Common myeloid progenitor, CD34-positive (primary cell): ENCODE results near the gene FAM222A.
A peak's percentile ranks its signal among the peaks of the same experiment; 100 is the strongest.

Experiments
- CTCF ChIA-PET: fragments of 350-600 bp; sonication (Branson Sonifier 250); formaldehyde crosslinking; loops from one replicate; lab custom pipeline; 2021; ENCODE audit warnings: antibody characterized with exemption; lab: Charles Lee
- POLR2A ChIA-PET: fragments of 350-600 bp; sonication (Branson Sonifier 250); formaldehyde crosslinking; loops from one replicate; lab custom pipeline; 2021; ENCODE audit warnings: antibody characterized with exemption; lab: Charles Lee
- DNase-seq, 3 donors: peaks; one replicate each; pipeline versions ENCODE4 v3.0.0 to v3.0.0-alpha.2; 2013
- H3K27ac ChIP-seq, 2 experiments: 1 replicate in 1 of 2; 2 replicates in 1 of 2; pipeline ENCODE4 v1.7.0; 2013; ENCODE audit warnings: inconsistent platforms in 2 of 2, low read length in 2 of 2, mild to moderate bottlenecking in 2 of 2, low read depth in 1 of 2, moderate library complexity in 1 of 2; ENCODE audit not compliant: severe bottlenecking in 2 of 2, insufficient read depth in 1 of 2, poor library complexity in 1 of 2
- H3K27me3 ChIP-seq, 5 experiments: replicated peaks in 2 of 5; 1 replicate in 3 of 5; 2 replicates in 2 of 5; pipeline versions ENCODE4 v1.6.1 to v1.7.0; 2013; ENCODE audit warnings: low read length in 4 of 5, mild to moderate bottlenecking in 2 of 5, moderate library complexity in 2 of 5, inconsistent platforms in 1 of 5; ENCODE audit not compliant: insufficient read depth in 5 of 5, control insufficient read depth in 4 of 5
- H3K36me3 ChIP-seq, 4 experiments: 1 replicate in 2 of 4; 2 replicates in 2 of 4; pipeline versions ENCODE4 v1.6.1 to v1.7.0; 2013; ENCODE audit warnings: low read length in 3 of 4, control low read depth in 1 of 4, mild to moderate bottlenecking in 1 of 4; ENCODE audit not compliant: control insufficient read depth in 4 of 4, insufficient read depth in 4 of 4
- H3K4me1 ChIP-seq, 4 experiments: 1 replicate in 3 of 4; 2 replicates in 1 of 4; pipeline versions ENCODE4 v1.6.1 to v1.7.1; 2013; ENCODE audit warnings: low read length in 3 of 4, mild to moderate bottlenecking in 3 of 4, control low read depth in 1 of 4, inconsistent platforms in 1 of 4, moderate library complexity in 1 of 4; ENCODE audit not compliant: control insufficient read depth in 4 of 4, insufficient read depth in 4 of 4; ENCODE audit errors: control extremely low read depth in 1 of 4
- H3K4me3 ChIP-seq, 7 experiments: 1 replicate in 4 of 7; 2 replicates in 3 of 7; pipeline versions ENCODE4 v1.5.1 to v1.7.0; 2013; ENCODE audit warnings: mild to moderate bottlenecking in 7 of 7, low read length in 6 of 7, moderate library complexity in 6 of 7, inconsistent platforms in 2 of 7, low read depth in 2 of 7, control low read depth in 1 of 7; ENCODE audit not compliant: insufficient read depth in 4 of 7, control insufficient read depth in 1 of 7; ENCODE audit errors: extremely low read depth in 1 of 7
- H3K9me3 ChIP-seq, 5 experiments: 1 replicate in 4 of 5; 2 replicates in 1 of 5; pipeline versions ENCODE4 v1.6.1 to v1.7.1; 2013; ENCODE audit warnings: low read length in 4 of 5, mild to moderate bottlenecking in 2 of 5, inconsistent platforms in 1 of 5, low read depth in 1 of 5, moderate library complexity in 1 of 5; ENCODE audit not compliant: control insufficient read depth in 4 of 5, insufficient read depth in 2 of 5; ENCODE audit errors: control extremely low read depth in 1 of 5
- WGBS: methylation state at CpG from one replicate; pipeline ENCODE4 v1.1.5; 2013; ENCODE audit not compliant: insufficient coverage; 5-methylcytosine and 5-hydroxymethylcytosine counted together

The FAM222A gene

GRCh38 chr12:109756457-109756856, 42.8 kb downstream of the FAM222A start:
- H3K36me3 ChIP-seq = no peaks in the 10 kb centered on the region
- 100% methylated on average over 1 of the region's 1 CpG for WGBS
- no peak overlapping the region for H3K4me3 ChIP-seq
- no peak for DNase-seq
- H3K27me3 ChIP-seq = peaks cover 0 to 3% (median 0%) of the 10 kb centered on the region in 5 experiments
- peaks cover 2 to 24% (median 6%) of the 10 kb centered on the region in 5 experiments for H3K9me3 ChIP-seq
- peaks cover 0 to 13% (median 5%) of the 10 kb centered on the region in 4 experiments for H3K4me1 ChIP-seq
- CTCF ChIA-PET = no interaction called here
- no peak overlapping the region for H3K27ac ChIP-seq
- POLR2A ChIA-PET = no interaction called here

GRCh38 chr12:109757671-109758265, 44.1 kb downstream of the FAM222A start:
- peaks cover 2 to 19% (median 6%) of the 10 kb centered on the region in 5 experiments for H3K9me3 ChIP-seq
- WGBS = 100% methylated on average over 6 of the region's 11 CpGs
- H3K36me3 ChIP-seq = no peaks in the 10 kb centered on the region
- H3K27ac ChIP-seq = no peak overlapping the region
- H3K27me3 ChIP-seq = peaks cover 0 to 3% (median 0%) of the 10 kb centered on the region in 5 experiments
- ChIA-PET CTCF (no interaction called here), POLR2A (no interaction called here)
- H3K4me1 ChIP-seq = peaks cover 0 to 26% (median 5%) of the 10 kb centered on the region in 4 experiments
- no peak for DNase-seq
- H3K4me3 ChIP-seq = no peak overlapping the region

DNA sequence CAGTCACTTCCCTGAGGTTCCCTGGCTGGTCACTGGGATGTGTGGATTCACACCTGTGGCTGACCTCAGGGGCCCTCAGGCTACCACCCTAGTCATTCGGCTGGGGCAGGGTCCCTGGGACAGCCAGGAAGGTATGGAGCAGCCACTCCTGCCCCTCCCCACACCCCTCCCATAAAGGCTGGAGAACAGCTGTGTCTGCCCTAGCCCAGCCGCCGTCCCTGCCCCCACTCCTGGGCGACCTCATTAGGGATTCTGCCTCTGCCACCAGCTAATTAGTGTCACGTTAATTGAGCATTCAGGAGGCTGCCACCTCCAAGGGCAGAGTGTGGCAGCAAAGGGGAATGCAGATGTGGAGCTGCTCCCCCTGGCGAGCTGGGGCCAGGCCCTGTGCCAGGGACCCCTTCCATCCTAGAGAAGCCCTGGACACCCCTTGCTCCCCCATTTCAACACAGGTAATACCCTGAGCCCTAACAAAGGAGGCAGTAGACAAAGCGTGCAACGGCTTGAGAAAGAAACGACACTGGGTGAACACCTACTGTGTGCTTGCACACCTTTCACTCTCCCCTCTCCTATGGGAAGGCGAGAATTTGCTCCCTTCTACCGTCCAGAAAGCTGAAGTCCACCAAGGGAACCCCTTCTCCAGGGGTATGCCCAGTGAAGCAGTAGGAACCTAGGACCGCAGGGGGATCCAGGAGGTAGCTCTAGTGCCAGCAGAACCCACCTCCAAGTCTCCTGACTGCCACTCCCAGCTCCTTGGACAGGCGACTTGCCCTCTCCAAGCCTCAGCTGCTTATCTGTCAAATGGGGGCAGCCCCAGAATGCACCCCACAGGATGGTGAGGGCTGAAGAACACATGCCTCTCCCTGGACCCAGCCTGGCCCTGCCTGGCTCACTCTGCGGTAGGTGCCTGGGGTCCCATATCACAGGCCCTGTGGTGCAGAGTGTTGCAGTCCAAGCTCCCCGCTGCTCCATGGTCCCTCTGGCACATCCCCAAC, 45.1 kb downstream of the FAM222A start:
- H3K27me3 ChIP-seq = peaks cover 0 to 3% (median 0%) of the 10 kb centered on the region in 5 experiments
- H3K9me3 ChIP-seq = peaks cover 3 to 25% (median 8%) of the 10 kb centered on the region in 5 experiments
- H3K4me1 ChIP-seq = peaks cover 0 to 28% (median 5%) of the 10 kb centered on the region in 4 experiments
- DNase-seq = no peak
- ChIA-PET CTCF (interaction anchor here (0.8 kb wide), 1 partner anchor 19 kb away, joined by 3 read pairs; no protein-coding TSS in a partner anchor), POLR2A (no interaction called here)
- WGBS = 83% methylated on average over 15 of the region's 15 CpGs
- no peaks in the 10 kb centered on the region for H3K36me3 ChIP-seq
- no peak overlapping the region for H3K27ac ChIP-seq
- H3K4me3 ChIP-seq = no peak overlapping the region

- no peak for DNase-seq
- Histone ChIP-seq H3K4me3 (no peak overlapping the region), H3K4me1 (peaks cover 0 to 28% (median 5%) of the 10 kb centered on the region in 4 experiments), H3K36me3 (no peaks in the 10 kb centered on the region), H3K27ac (no peak overlapping the region), H3K9me3 (peaks cover 3 to 25% (median 8%) of the 10 kb centered on the region in 5 experiments), H3K27me3 (peaks cover 0 to 3% (median 0%) of the 10 kb centered on the region in 5 experiments)
- 96% methylated on average over 13 of the region's 13 CpGs for WGBS
- CTCF ChIA-PET = no interaction called here
- POLR2A ChIA-PET = no interaction called here
Measured at GRCh38 chr12:109759595-109759994, 46.0 kb downstream of the FAM222A start.

GRCh38 chr12:109760031-109760929, 46.7 kb downstream of the FAM222A start:
- Histone ChIP-seq H3K27me3 (peaks cover 0 to 3% (median 0%) of the 10 kb centered on the region in 5 experiments), H3K27ac (no peak overlapping the region), H3K36me3 (no peaks in the 10 kb centered on the region), H3K4me1 (peaks cover 0 to 28% (median 5%) of the 10 kb centered on the region in 4 experiments), H3K9me3 (peaks cover 3 to 25% (median 8%) of the 10 kb centered on the region in 5 experiments), H3K4me3 (no peak overlapping the region)
- 49% methylated on average over 14 of the region's 18 CpGs for WGBS
- ChIA-PET POLR2A (no interaction called here), CTCF (no interaction called here)
- DNase-seq = peak; percentile 41 to 83 (median 81)
